ENCODE data around the gene MRPL41. TPM values are rescaled to one million over a fixed set of nuclear protein-coding genes. Genes with fewer than 3 reads are reported as not detected.
"Not testable (repeated sequence)": the region's sequence is repeated elsewhere in the genome, so short reads cannot be mapped to it uniquely, and the experiment has no call there.

Gene MRPL41
- polyA plus RNA-seq, 4 donors = 33.7 to 166 (median 109) TPM

DNA sequence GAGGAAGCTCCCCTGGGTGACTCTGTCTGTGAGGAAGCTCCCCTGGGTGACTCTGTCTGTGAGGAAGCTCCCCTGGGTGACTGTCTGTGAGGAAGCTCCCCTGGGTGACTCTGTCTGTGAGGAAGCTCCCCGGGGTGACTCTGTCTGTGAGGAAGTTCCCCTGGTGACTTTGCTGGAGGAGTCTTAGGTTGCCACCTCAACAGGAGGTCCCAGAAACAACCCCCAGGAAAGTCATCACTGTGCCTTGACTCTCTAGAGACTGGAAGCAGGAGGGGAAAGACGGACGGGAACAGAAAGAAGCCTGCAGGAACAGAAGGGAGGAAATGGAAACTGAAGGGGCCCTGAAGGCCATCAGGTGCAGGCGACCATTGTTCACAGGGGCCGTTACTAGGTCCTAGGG, 16.8 kb downstream of the MRPL41 start:
- H3K27ac ChIP-seq (ENCODE audit: low read depth in 1 of 3, low read length in 2 of 3); H3K4me1 ChIP-seq (ENCODE audit: control insufficient read depth in 3 of 3, insufficient read depth in 2 of 3, low read depth in 1 of 3, low read length in 2 of 3); H3K4me3 ChIP-seq (ENCODE audit: low read depth in 1 of 3, low read length in 3 of 3); H3K27me3 ChIP-seq (ENCODE audit: control insufficient read depth in 3 of 3, insufficient read depth in 3 of 3, low read length in 3 of 3); H3K9me3 ChIP-seq (ENCODE audit: control insufficient read depth in 2 of 2, insufficient read depth in 1 of 2, low read depth in 1 of 2, low read length in 1 of 2); FAIRE-seq; DNase-seq: not testable (repeated sequence)
- H3K36me3 ChIP-seq (ENCODE audit: control insufficient read depth in 3 of 3, insufficient read depth in 2 of 3, low read depth in 1 of 3, low read length in 3 of 3) = peaks cover 5 to 52% (median 10%) of the 10 kb centered on the region in 3 donors
- WGBS, 3 donors = 89 to 95% (median 92%) methylated on average over 5 of the region's 5 CpGs

DNA sequence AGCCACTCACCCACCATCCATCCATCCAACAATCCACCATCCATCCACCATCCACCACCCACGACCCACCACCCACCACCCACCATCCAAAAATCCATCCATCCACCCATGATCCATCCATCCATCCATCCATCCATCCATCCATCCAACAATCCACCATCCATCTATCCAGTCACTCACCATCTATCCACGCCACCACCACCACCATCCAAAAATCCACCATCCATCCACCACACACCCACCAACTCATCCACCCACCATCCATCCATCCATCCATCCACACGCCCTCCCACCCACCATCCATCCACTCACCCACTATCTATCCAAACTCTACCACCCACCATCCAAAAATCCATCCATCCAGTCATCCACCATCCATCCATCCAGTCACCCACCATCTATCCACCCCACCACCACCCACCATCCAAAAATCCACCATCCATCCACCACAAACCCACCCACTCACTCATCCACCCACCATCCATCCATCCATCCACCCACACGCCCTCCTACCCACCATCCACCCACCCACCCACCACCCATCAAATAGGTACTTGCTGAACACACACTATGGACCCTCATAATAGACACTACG, 18.0 kb downstream of the MRPL41 start:
- 94 to 99% (median 96%) methylated on average over 5 of the region's 5 CpGs for WGBS, 3 donors
- FAIRE-seq = no peak
- Histone ChIP-seq H3K27ac (ENCODE audit: low read depth in 1 of 3, low read length in 2 of 3) (no peak overlapping the region), H3K36me3 (ENCODE audit: control insufficient read depth in 3 of 3, insufficient read depth in 2 of 3, low read depth in 1 of 3, low read length in 3 of 3) (peaks cover 5 to 51% (median 7%) of the 10 kb centered on the region in 3 donors), H3K4me3 (ENCODE audit: low read depth in 1 of 3, low read length in 3 of 3) (no peak overlapping the region), H3K27me3 (ENCODE audit: control insufficient read depth in 3 of 3, insufficient read depth in 3 of 3, low read length in 3 of 3) (no peaks in the 10 kb centered on the region), H3K9me3 (ENCODE audit: control insufficient read depth in 2 of 2, insufficient read depth in 1 of 2, low read depth in 1 of 2, low read length in 1 of 2) (no peaks in the 10 kb centered on the region), H3K4me1 (ENCODE audit: control insufficient read depth in 3 of 3, insufficient read depth in 2 of 3, low read depth in 1 of 3, low read length in 2 of 3) (no peaks in the 10 kb centered on the region)
- DNase-seq = no peak

DNA sequence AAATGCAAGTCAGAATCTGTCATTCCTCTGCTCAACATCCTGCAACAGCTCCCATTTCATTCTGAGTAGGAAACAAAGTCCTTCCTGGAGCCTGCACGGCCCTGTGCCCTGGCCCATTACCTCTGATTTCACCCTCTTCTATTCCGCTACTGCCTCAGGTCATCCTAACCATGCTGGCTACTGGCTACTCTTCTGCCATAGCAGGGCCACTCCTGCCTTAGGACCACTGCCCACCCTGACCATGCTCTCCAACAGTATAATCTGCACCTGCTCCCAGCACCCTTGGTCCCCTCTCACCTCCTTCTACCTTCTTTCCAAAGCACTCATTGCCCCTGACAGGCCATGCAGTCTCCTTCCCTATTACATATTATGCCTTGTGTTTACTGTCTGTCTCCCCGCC, 18.9 kb downstream of the MRPL41 start:
- DNase-seq (no peak), FAIRE-seq (no peak)
- WGBS, 3 donors = 95 to 100% (median 98%) methylated on average over 3 of the region's 3 CpGs

DNA sequence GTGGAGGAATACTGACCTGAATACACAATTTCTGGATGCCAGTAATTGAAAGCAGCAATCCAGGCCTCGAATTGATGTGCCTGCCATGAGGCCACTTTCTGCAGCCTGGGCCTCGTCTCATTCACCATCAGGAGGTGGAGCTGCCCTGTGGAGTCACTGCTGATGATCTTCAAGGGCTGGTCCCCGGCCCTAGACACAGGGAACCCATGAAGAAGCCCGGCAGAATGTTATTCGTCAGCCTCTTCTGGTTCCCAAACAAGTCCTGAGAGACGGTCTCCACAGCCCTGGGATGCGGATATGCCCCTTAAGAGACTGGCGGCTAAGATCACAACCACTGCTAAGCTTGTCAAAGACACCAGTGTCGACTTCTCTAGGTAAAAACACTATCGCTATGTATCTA, 22.5 kb downstream of the MRPL41 start:
- FAIRE-seq (no peak), DNase-seq (no peak)
- Histone ChIP-seq H3K36me3 (ENCODE audit: control insufficient read depth in 3 of 3, insufficient read depth in 2 of 3, low read depth in 1 of 3, low read length in 3 of 3) (peaks cover 5 to 58% (median 7%) of the 10 kb centered on the region in 3 donors), H3K4me1 (ENCODE audit: control insufficient read depth in 3 of 3, insufficient read depth in 2 of 3, low read depth in 1 of 3, low read length in 2 of 3) (peaks cover 2 to 11% (median 3%) of the 10 kb centered on the region in 3 donors), H3K9me3 (ENCODE audit: control insufficient read depth in 2 of 2, insufficient read depth in 1 of 2, low read depth in 1 of 2, low read length in 1 of 2) (no peaks in the 10 kb centered on the region), H3K27me3 (ENCODE audit: control insufficient read depth in 3 of 3, insufficient read depth in 3 of 3, low read length in 3 of 3) (no peaks in the 10 kb centered on the region), H3K27ac (ENCODE audit: low read depth in 1 of 3, low read length in 2 of 3) (no peak overlapping the region), H3K4me3 (ENCODE audit: low read depth in 1 of 3, low read length in 3 of 3) (no peak overlapping the region)
- WGBS, 3 donors = 89 to 93% (median 93%) methylated on average over 10 of the region's 10 CpGs

More for the DNA sequence above, 18.9 kb downstream of the MRPL41 start:
- peaks cover 5 to 56% (median 7%) of the 10 kb centered on the region in 3 donors for H3K36me3 ChIP-seq (ENCODE audit: control insufficient read depth in 3 of 3, insufficient read depth in 2 of 3, low read depth in 1 of 3, low read length in 3 of 3)
- H3K9me3 ChIP-seq (ENCODE audit: control insufficient read depth in 2 of 2, insufficient read depth in 1 of 2, low read depth in 1 of 2, low read length in 1 of 2) = no peaks in the 10 kb centered on the region
- H3K27ac ChIP-seq (ENCODE audit: low read depth in 1 of 3, low read length in 2 of 3) = no peak overlapping the region
- no peak overlapping the region for H3K4me3 ChIP-seq (ENCODE audit: low read depth in 1 of 3, low read length in 3 of 3)
- H3K27me3 ChIP-seq (ENCODE audit: control insufficient read depth in 3 of 3, insufficient read depth in 3 of 3, low read length in 3 of 3) = no peaks in the 10 kb centered on the region
- H3K4me1 ChIP-seq (ENCODE audit: control insufficient read depth in 3 of 3, insufficient read depth in 2 of 3, low read depth in 1 of 3, low read length in 2 of 3) = no peaks in the 10 kb centered on the region

DNA sequence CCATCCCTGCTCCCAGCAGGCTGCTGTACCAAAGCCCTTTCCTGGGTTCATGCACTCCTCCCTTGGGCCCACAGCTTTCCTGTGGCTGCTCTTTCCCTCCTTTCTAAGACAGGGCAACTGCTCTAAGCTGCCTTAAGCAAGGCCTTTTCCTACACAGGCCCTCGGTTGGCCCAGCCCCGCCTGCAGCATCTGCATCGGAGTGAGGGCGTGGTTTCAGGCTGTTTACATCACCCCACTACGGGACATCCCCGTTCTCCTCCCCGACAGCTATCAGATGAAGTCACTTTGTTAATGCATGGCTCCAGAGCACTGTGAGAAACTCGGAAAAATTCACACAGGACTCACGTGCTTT, 23.7 kb downstream of the MRPL41 start:
- DNase-seq (no peak), FAIRE-seq (no peak)
- WGBS, 3 donors = 44 to 61% (median 51%) methylated on average over 9 of the region's 9 CpGs
- Histone ChIP-seq H3K9me3 (ENCODE audit: control insufficient read depth in 2 of 2, insufficient read depth in 1 of 2, low read depth in 1 of 2, low read length in 1 of 2) (no peaks in the 10 kb centered on the region), H3K36me3 (ENCODE audit: control insufficient read depth in 3 of 3, insufficient read depth in 2 of 3, low read depth in 1 of 3, low read length in 3 of 3) (peaks cover 5 to 54% (median 7%) of the 10 kb centered on the region in 3 donors), H3K27me3 (ENCODE audit: control insufficient read depth in 3 of 3, insufficient read depth in 3 of 3, low read length in 3 of 3) (no peaks in the 10 kb centered on the region), H3K4me3 (ENCODE audit: low read depth in 1 of 3, low read length in 3 of 3) (no peak overlapping the region), H3K27ac (ENCODE audit: low read depth in 1 of 3, low read length in 2 of 3) (no peak overlapping the region), H3K4me1 (ENCODE audit: control insufficient read depth in 3 of 3, insufficient read depth in 2 of 3, low read depth in 1 of 3, low read length in 2 of 3) (peaks cover 2 to 11% (median 3%) of the 10 kb centered on the region in 3 donors)

DNA sequence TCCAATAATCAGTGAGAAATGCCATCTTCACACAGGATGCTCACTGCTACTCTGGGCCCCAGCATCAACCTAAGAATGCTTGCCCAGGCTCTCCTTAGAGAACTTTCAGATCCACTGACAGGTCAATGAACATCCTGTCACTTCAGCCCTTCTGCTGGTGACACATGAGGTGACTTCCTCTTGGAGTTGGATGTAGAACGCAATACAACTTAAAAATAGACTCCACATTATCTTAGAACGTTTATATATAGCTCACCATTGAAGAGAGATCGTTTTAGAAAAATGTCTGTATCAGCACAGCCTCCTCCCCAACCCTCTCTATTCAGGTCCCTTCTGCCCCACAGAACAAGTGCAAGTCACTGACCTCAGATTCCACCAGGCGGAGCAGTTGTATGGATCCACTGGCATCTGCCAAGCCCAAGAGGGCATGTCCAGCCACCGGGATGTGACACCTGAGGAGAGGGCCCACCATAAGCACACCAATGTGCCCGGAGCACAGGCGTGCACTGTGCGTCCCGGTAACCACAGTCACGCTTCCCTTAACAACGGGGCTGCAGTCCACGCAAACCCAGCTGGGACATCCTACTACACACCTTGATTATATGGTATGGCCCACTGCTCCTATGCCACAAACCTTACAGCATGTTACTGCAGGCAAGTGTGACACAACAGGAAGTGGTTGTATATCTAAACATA, 24.2 kb downstream of the MRPL41 start:
- FAIRE-seq (no peak), DNase-seq (no peak)
- Histone ChIP-seq H3K9me3 (ENCODE audit: control insufficient read depth in 2 of 2, insufficient read depth in 1 of 2, low read depth in 1 of 2, low read length in 1 of 2) (no peaks in the 10 kb centered on the region), H3K36me3 (ENCODE audit: control insufficient read depth in 3 of 3, insufficient read depth in 2 of 3, low read depth in 1 of 3, low read length in 3 of 3) (peaks cover 5 to 54% (median 7%) of the 10 kb centered on the region in 3 donors), H3K4me1 (ENCODE audit: control insufficient read depth in 3 of 3, insufficient read depth in 2 of 3, low read depth in 1 of 3, low read length in 2 of 3) (peaks cover 2 to 11% (median 3%) of the 10 kb centered on the region in 3 donors), H3K27me3 (ENCODE audit: control insufficient read depth in 3 of 3, insufficient read depth in 3 of 3, low read length in 3 of 3) (no peaks in the 10 kb centered on the region), H3K27ac (ENCODE audit: low read depth in 1 of 3, low read length in 2 of 3) (no peak overlapping the region), H3K4me3 (ENCODE audit: low read depth in 1 of 3, low read length in 3 of 3) (no peak overlapping the region)
- 76 to 81% (median 78%) methylated on average over 12 of the region's 12 CpGs for WGBS, 3 donors

DNA sequence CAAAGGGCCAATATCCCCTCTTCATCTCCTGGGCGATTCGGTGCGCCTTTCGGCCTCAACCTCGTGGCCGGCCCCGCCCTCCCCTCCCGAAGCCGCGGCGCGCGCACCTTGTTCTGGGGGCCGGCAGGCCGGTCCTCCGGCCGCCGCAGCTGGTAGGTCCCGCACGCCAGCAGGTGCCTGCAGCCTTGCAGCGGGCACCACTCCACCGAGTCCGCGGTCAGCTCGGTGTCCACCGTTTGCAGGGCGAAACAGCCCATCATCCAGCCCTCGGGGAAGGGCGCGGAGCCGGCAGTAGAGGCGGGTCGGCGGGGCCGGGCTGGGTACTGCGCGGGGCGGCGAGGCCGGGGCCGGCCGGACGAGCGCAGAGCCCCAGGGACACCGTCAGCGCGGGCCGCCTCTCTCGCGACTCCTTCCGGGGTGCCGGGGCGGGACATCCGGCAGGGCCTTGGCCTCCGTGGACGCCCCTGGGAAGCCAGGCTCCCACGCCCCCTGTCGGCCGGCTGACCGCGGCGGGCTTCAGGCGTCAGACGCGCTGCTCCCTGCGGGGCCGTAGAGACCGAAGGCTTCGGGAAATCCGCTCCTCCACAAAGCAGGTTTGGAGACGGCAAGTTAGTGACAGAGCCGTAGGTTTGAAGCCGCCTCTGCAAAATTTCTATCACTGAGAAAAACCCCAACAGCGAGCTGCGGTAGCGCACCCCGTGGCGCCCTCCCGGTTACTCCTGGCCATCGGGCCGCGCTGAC, 27.0 kb downstream of the MRPL41 start, which contains the start of gene DPH7:
DPH7 (minus strand) TSS at position 408 of the 741 bp plus-strand sequence; CDS start at position 260, 148 bp downstream.
- DNase-seq = peak; percentile 93 to 98
- Histone ChIP-seq H3K4me3 (ENCODE audit: low read depth in 1 of 3, low read length in 3 of 3) (peak within 1 kb of the TSS; percentile 60 to 96 (median 85)), H3K27me3 (ENCODE audit: control insufficient read depth in 3 of 3, insufficient read depth in 3 of 3, low read length in 3 of 3) (no peaks in the 10 kb centered on the region), H3K27ac (ENCODE audit: low read depth in 1 of 3, low read length in 2 of 3) (peak within 1 kb of the TSS; percentile 42 to 86 (median 71)), H3K9me3 (ENCODE audit: control insufficient read depth in 2 of 2, insufficient read depth in 1 of 2, low read depth in 1 of 2, low read length in 1 of 2) (no peaks in the 10 kb centered on the region), H3K4me1 (ENCODE audit: control insufficient read depth in 3 of 3, insufficient read depth in 2 of 3, low read depth in 1 of 3, low read length in 2 of 3) (peaks cover 2 to 11% (median 3%) of the 10 kb centered on the region in 3 donors), H3K36me3 (ENCODE audit: control insufficient read depth in 3 of 3, insufficient read depth in 2 of 3, low read depth in 1 of 3, low read length in 3 of 3) (peaks cover 0 to 65% (median 3%) of the 10 kb centered on the region in 3 donors)
- 0 to 7% (median 2%) methylated on average over 58 to 82 of the region's 82 CpGs for WGBS, 3 donors
- FAIRE-seq = no peak

DNA sequence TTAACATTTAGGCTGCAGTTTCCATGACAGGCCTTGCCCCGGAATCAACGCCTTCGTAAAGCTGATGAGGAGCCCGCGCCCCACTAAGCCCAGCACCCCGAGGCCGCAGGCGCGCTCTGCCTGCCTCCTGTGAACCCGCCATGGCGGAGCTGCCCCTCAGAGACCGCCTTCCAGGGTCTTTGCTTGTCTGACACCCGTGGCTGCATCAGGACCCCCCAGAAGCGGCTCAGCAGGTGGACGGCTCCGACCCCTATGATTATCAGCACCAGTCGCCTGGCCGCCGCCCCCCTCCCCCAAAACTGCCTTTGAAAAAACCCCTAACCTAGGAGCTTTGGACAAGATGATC, 27.6 kb downstream of the MRPL41 start:
- 37 to 47% (median 43%) methylated on average over 19 of the region's 19 CpGs for WGBS, 3 donors
- H3K4me3 ChIP-seq (ENCODE audit: low read depth in 1 of 3, low read length in 3 of 3) = peak overlapping the region in 2 of 3 donors; percentile 49 to 85
- no peaks in the 10 kb centered on the region for H3K27me3 ChIP-seq (ENCODE audit: control insufficient read depth in 3 of 3, insufficient read depth in 3 of 3, low read length in 3 of 3)
- peaks cover 2 to 11% (median 3%) of the 10 kb centered on the region in 3 donors for H3K4me1 ChIP-seq (ENCODE audit: control insufficient read depth in 3 of 3, insufficient read depth in 2 of 3, low read depth in 1 of 3, low read length in 2 of 3)
- DNase-seq (no peak), FAIRE-seq (no peak)
- H3K36me3 ChIP-seq (ENCODE audit: control insufficient read depth in 3 of 3, insufficient read depth in 2 of 3, low read depth in 1 of 3, low read length in 3 of 3) = peaks cover 0 to 65% (median 3%) of the 10 kb centered on the region in 3 donors
- peak overlapping the region in 2 of 3 donors; percentile 17 to 60 for H3K27ac ChIP-seq (ENCODE audit: low read depth in 1 of 3, low read length in 2 of 3)
- H3K9me3 ChIP-seq (ENCODE audit: control insufficient read depth in 2 of 2, insufficient read depth in 1 of 2, low read depth in 1 of 2, low read length in 1 of 2) = no peaks in the 10 kb centered on the region
